Measurements from ENCODE around the gene SMURF2.

DNA sequence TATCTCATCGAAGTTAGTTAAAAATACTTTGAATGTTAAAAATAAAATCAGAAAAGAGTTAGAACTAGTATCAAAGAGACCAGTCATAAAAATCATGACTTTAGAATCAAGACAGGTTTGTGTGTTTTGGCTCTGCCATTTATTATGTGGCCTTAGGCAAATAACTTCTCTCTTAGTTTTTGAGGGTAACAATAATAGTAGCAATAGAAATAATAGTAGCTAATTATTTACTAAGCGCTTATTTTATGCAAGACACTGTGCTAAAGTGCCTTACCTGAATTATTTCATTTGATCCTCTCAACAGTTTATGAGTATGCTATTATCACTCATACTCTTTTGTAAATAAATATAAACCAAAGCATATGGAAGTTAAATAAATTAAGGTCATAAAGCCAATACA lies 77.0 kb downstream of the SMURF2 start:
- TF ChIP-seq, protein P1, sequence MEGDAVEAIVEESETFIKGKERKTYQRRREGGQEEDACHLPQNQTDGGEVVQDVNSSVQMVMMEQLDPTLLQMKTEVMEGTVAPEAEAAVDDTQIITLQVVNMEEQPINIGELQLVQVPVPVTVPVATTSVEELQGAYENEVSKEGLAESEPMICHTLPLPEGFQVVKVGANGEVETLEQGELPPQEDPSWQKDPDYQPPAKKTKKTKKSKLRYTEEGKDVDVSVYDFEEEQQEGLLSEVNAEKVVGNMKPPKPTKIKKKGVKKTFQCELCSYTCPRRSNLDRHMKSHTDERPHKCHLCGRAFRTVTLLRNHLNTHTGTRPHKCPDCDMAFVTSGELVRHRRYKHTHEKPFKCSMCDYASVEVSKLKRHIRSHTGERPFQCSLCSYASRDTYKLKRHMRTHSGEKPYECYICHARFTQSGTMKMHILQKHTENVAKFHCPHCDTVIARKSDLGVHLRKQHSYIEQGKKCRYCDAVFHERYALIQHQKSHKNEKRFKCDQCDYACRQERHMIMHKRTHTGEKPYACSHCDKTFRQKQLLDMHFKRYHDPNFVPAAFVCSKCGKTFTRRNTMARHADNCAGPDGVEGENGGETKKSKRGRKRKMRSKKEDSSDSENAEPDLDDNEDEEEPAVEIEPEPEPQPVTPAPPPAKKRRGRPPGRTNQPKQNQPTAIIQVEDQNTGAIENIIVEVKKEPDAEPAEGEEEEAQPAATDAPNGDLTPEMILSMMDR (conservative IDR thresholded peaks at IDR 0.05; ENCODE audit: low read depth, low read length), result no peak
- TF ChIP-seq EZH2phosphoT487 (IDR thresholded peaks at IDR 0.05; ENCODE audit: borderline replicate concordance, low read length), result no peak
